DND-41 (cell line): Measurements from ENCODE around the gene DLGAP1.

Source experiments
- ATAC-seq: fragments of 200-7000 bp; cut with Tn5 transposase; 3 replicates; pipeline ENCODE4 v1.9.1; 2021; ENCODE audit warnings: low read depth; ENCODE audit not compliant: insufficient read depth
- DNase-seq: peaks from one replicate; pipeline ENCODE4 v3.0.0-alpha.2; 2020
- H2AFZ ChIP-seq: 2 replicates; pipeline ENCODE4 v1.6.0; 2012; ENCODE audit warnings: low read depth, low read length
- H3K27ac ChIP-seq: 2 replicates; pipeline ENCODE4 v1.5.1; 2012; ENCODE audit warnings: low read length, inconsistent platforms
- H3K27me3 ChIP-seq: fragments of 200-600 bp; sonication (generic); 2 replicates; pipeline ENCODE4 v1.6.0; 2012; ENCODE audit warnings: low read length, mild to moderate bottlenecking, inconsistent platforms; ENCODE audit not compliant: insufficient read depth, poor library complexity
- H3K36me3 ChIP-seq: 2 replicates; pipeline ENCODE4 v1.5.1; 2012; ENCODE audit warnings: low read length, inconsistent platforms; ENCODE audit not compliant: insufficient read depth
- H3K4me1 ChIP-seq: 2 replicates; pipeline ENCODE4 v1.5.1; 2012; ENCODE audit warnings: mild to moderate bottlenecking, low read length; ENCODE audit not compliant: insufficient read depth
- H3K4me2 ChIP-seq: 2 replicates; pipeline ENCODE4 v1.6.0; 2012; ENCODE audit warnings: mild to moderate bottlenecking, moderate library complexity, low read length, inconsistent platforms; ENCODE audit not compliant: insufficient read depth
- H3K4me3 ChIP-seq, 2 experiments: fragments of 200-600 bp in 1 of 2; shearing (Covaris generic) in 1 of 2; 2 replicates each; pipeline ENCODE4 v1.5.1; 2012 to 2016; ENCODE audit warnings: inconsistent platforms in 2 of 2, low read length in 2 of 2, mild to moderate bottlenecking in 2 of 2, low read depth in 1 of 2, moderate library complexity in 1 of 2
- H3K79me2 ChIP-seq: 2 replicates; pipeline ENCODE4 v1.6.0; 2012; ENCODE audit warnings: low read length, inconsistent platforms; ENCODE audit not compliant: insufficient read depth
- H3K9ac ChIP-seq: 2 replicates; pipeline ENCODE4 v1.6.0; 2012; ENCODE audit warnings: low read depth, mild to moderate bottlenecking, inconsistent platforms, low read length, moderate library complexity
- H3K9me3 ChIP-seq: 2 replicates; pipeline ENCODE4 v1.5.1; 2012; ENCODE audit warnings: low read length, moderate library complexity, mild to moderate bottlenecking, inconsistent platforms; ENCODE audit not compliant: insufficient read depth, severe bottlenecking
- H4K20me1 ChIP-seq: 2 replicates; pipeline ENCODE4 v1.6.0; 2012; ENCODE audit warnings: low read length; ENCODE audit not compliant: insufficient read depth
- EZH2 ChIP-seq: IDR thresholded peaks from 3 replicates; pipeline ENCODE4 v1.6.1; 2012; ENCODE audit warnings: borderline replicate concordance, low read depth, mild to moderate bottlenecking, moderate library complexity, low read length, inconsistent platforms; ENCODE audit not compliant: severe bottlenecking
- TF ChIP-seq, protein P1 (sequence below): IDR thresholded peaks from 2 replicates; pipeline ENCODE4 v1.5.1; 2012; ENCODE audit warnings: borderline replicate concordance, low read length, moderate library complexity, mild to moderate bottlenecking; ENCODE audit not compliant: poor library complexity, severe bottlenecking; ENCODE audit errors: extremely low read depth

DLGAP1 gene

GRCh38 chr18:3538954-3539617 is 916.0 kb downstream of the DLGAP1 start:
- Histone ChIP-seq H3K36me3 (no peaks in the 10 kb centered on the region), H3K4me3 (no peak overlapping the region), H3K27ac (no peak overlapping the region), H3K4me2 (no peak overlapping the region), H2AFZ (no peak overlapping the region), H3K9me3 (no peaks in the 10 kb centered on the region), H3K4me1 (no peaks in the 10 kb centered on the region), H3K9ac (no peak overlapping the region), H4K20me1 (no peaks in the 10 kb centered on the region), H3K79me2 (no peaks in the 10 kb centered on the region), H3K27me3 (peaks cover 8% of the 10 kb centered on the region)
- DNase-seq = no peak
- TF ChIP-seq, protein P1, sequence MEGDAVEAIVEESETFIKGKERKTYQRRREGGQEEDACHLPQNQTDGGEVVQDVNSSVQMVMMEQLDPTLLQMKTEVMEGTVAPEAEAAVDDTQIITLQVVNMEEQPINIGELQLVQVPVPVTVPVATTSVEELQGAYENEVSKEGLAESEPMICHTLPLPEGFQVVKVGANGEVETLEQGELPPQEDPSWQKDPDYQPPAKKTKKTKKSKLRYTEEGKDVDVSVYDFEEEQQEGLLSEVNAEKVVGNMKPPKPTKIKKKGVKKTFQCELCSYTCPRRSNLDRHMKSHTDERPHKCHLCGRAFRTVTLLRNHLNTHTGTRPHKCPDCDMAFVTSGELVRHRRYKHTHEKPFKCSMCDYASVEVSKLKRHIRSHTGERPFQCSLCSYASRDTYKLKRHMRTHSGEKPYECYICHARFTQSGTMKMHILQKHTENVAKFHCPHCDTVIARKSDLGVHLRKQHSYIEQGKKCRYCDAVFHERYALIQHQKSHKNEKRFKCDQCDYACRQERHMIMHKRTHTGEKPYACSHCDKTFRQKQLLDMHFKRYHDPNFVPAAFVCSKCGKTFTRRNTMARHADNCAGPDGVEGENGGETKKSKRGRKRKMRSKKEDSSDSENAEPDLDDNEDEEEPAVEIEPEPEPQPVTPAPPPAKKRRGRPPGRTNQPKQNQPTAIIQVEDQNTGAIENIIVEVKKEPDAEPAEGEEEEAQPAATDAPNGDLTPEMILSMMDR = no peak
- TF ChIP-seq EZH2 = no peak
- ATAC-seq = no peak

DNA sequence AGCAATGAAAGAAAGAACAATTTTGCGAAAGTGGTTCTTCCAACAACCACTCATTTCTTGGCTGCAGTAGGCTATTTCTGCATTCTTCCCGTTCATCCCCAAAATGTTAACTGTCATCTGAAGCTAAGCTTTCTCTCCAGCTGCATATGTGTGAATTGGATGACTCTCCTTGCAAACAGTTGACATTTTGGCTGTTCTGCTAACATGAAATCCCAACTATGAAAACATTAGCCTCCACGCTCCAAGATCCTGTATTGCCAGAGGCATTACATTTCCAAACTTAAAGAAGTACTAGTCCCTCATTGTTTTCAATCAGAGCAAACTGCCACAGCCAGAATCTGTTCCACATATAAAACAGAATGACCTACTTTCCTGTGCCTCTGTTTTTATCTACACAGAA is 916.7 kb downstream of the DLGAP1 start:
- Histone ChIP-seq H3K9me3 (no peaks in the 10 kb centered on the region), H2AFZ (no peak overlapping the region), H3K4me2 (no peak overlapping the region), H3K4me3 (no peak overlapping the region), H3K79me2 (no peaks in the 10 kb centered on the region), H3K4me1 (no peaks in the 10 kb centered on the region), H3K36me3 (no peaks in the 10 kb centered on the region), H3K27ac (no peak overlapping the region), H4K20me1 (no peaks in the 10 kb centered on the region), H3K9ac (no peak overlapping the region), H3K27me3 (peaks cover 8% of the 10 kb centered on the region)
- TF ChIP-seq, protein P1 = no peak
- TF ChIP-seq EZH2 = no peak
- no peak for DNase-seq
- no peak for ATAC-seq

DNA sequence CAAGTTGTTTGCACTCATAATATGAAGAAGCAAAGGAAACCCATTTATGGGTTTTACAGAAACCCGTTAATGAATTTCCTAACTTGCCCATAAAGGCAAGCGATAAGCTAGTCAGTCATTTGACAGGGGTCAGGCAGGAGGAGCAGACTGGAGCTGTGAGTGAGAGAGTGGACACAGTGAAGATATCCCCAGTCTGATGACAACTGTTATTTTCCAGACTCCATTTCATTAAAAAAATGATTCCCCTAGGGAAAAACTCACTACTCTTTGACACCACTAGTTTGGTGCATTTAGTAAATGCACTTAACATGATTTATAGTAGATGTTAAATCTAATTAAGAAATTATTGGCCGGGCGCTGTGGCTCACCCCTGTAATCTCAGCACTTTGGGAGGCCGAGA is 924.3 kb downstream of the DLGAP1 start:
- no peaks in the 10 kb centered on the region for H3K36me3 ChIP-seq
- DNase-seq (no peak), ATAC-seq (no peak)
- H2AFZ ChIP-seq = no peak overlapping the region
- no peak overlapping the region for H3K27ac ChIP-seq
- no peak overlapping the region for H3K4me2 ChIP-seq
- no peak overlapping the region for H3K4me3 ChIP-seq
- H3K4me1 ChIP-seq = no peaks in the 10 kb centered on the region
- no peaks in the 10 kb centered on the region for H3K9me3 ChIP-seq
- no peaks in the 10 kb centered on the region for H3K79me2 ChIP-seq
- no peaks in the 10 kb centered on the region for H3K27me3 ChIP-seq
- TF ChIP-seq EZH2 = no peak
- TF ChIP-seq, protein P1 = no peak
- no peak overlapping the region for H3K9ac ChIP-seq
- H4K20me1 ChIP-seq = no peaks in the 10 kb centered on the region
